Hepatocyte (in vitro differentiated cells): ENCODE data around the gene LRRC32. TPM values are rescaled to one million over a fixed set of nuclear protein-coding genes. Genes with fewer than 3 reads are reported as not detected.

Experiments
- DNase-seq: peaks from one replicate; pipeline ENCODE4 v3.0.0-alpha.2; 2016; ENCODE audit warnings: low spot score
- H2AFZ ChIP-seq: fragments of 200-600 bp; sonication (generic); 2 replicates; pipeline ENCODE4 v1.6.0; 2016; ENCODE audit warnings: antibody characterized with exemption, mild to moderate bottlenecking
- H3K27ac ChIP-seq: fragments of 200-600 bp; sonication (generic); 2 replicates; pipeline ENCODE4 v1.5.1; 2016; ENCODE audit warnings: mild to moderate bottlenecking
- H3K27me3 ChIP-seq: fragments of 200-600 bp; sonication (generic); 2 replicates; pipeline ENCODE4 v1.6.1; 2016
- H3K36me3 ChIP-seq: fragments of 200-600 bp; sonication (generic); replicated peaks from 2 replicates; pipeline ENCODE4 v1.5.1; 2016; ENCODE audit warnings: low read depth; ENCODE audit not compliant: insufficient read depth
- H3K4me1 ChIP-seq: fragments of 200-600 bp; sonication (generic); 2 replicates; pipeline ENCODE4 v1.5.1; 2016; ENCODE audit warnings: mild to moderate bottlenecking, moderate library complexity; ENCODE audit not compliant: insufficient read depth
- H3K4me2 ChIP-seq: fragments of 200-600 bp; sonication (generic); 2 replicates; pipeline ENCODE4 v1.6.0; 2016
- H3K4me3 ChIP-seq: fragments of 200-600 bp; sonication (generic); 2 replicates; pipeline ENCODE4 v1.5.1; 2016; ENCODE audit warnings: mild to moderate bottlenecking
- H3K79me2 ChIP-seq: fragments of 200-600 bp; sonication (generic); 2 replicates; pipeline ENCODE4 v1.6.0; 2017; ENCODE audit warnings: mild to moderate bottlenecking
- H3K9me2 ChIP-seq: fragments of 200-600 bp; sonication (generic); replicated peaks from 2 replicates; pipeline ENCODE4 v1.6.0; 2017; ENCODE audit warnings: mild to moderate bottlenecking; ENCODE audit not compliant: insufficient read depth
- H3K9me3 ChIP-seq: fragments of 200-600 bp; sonication (generic); 2 replicates; pipeline ENCODE4 v1.5.1; 2016; ENCODE audit warnings: low read depth, mild to moderate bottlenecking
- H4K20me1 ChIP-seq: fragments of 200-600 bp; sonication (generic); 2 replicates; pipeline ENCODE4 v1.6.0; 2016; ENCODE audit warnings: mild to moderate bottlenecking; ENCODE audit not compliant: insufficient read depth, poor library complexity, severe bottlenecking
- CTCF ChIP-seq: fragments of 200-600 bp; sonication (generic); IDR thresholded peaks from 2 replicates; pipeline ENCODE4 v1.5.1; 2016; ENCODE audit warnings: antibody characterized with exemption, mild to moderate bottlenecking; ENCODE audit not compliant: poor library complexity
- EZH2 ChIP-seq: fragments of 200-600 bp; sonication (generic); IDR thresholded peaks from 2 replicates; pipeline ENCODE4 v1.6.1; 2016; ENCODE audit warnings: antibody characterized with exemption, mild to moderate bottlenecking, borderline replicate concordance
- EZH2phosphoT487 ChIP-seq: fragments of 200-600 bp; sonication (generic); IDR thresholded peaks from one replicate; pipeline ENCODE4 v1.6.1; 2018; ENCODE audit warnings: antibody characterized with exemption, mild to moderate bottlenecking, low read depth, moderate library complexity; ENCODE audit not compliant: unreplicated experiment, severe bottlenecking
- WGBS: methylation state at CpG from one replicate; pipeline ENCODE4 v1.1.6; 2016; ENCODE audit warnings: low lambda C conversion rate; ENCODE audit errors: missing lambda C conversion rate; 5-methylcytosine and 5-hydroxymethylcytosine counted together
- polyA plus RNA-seq: library from polyadenylated mRNA; unstranded; fragments of >200 nt; fragmentation: Nextera tagmentation; extraction: Ambion mirVana; gene quantifications from 2 replicates; pipeline ENCODE4 v1.2.1, GENCODE V29; 2016
- total RNA-seq: library from RNA; depleted of rRNA; stranded (reverse); fragments of >200 nt; gene quantifications from 2 replicates; pipeline ENCODE4 v1.2.3, GENCODE V29; 2014

LRRC32 gene
- total and polyA plus RNA-seq, 2 experiments from 2014 or later: 25.5 to 75.2 TPM

GRCh38 chr11:76637491-76638269 is 32.9 kb downstream of the LRRC32 start:
- Histone ChIP-seq H3K4me1 (no peaks in the 10 kb centered on the region), H3K27me3 (no peaks in the 10 kb centered on the region), H3K4me2 (no peak overlapping the region), H3K9me2 (no peaks in the 10 kb centered on the region), H3K9me3 (no peaks in the 10 kb centered on the region), H4K20me1 (no peaks in the 10 kb centered on the region), H3K36me3 (no peaks in the 10 kb centered on the region), H2AFZ (no peak overlapping the region), H3K4me3 (no peak overlapping the region), H3K27ac (no peak overlapping the region), H3K79me2 (no peaks in the 10 kb centered on the region)
- WGBS: 78% methylated on average over 12 of the region's 14 CpGs
- TF ChIP-seq EZH2: no peak
- no peak for TF ChIP-seq EZH2phosphoT487
- no peak for TF ChIP-seq CTCF
- DNase-seq: peak; percentile 2

GRCh38 chr11:76636826-76637460 is 33.6 kb downstream of the LRRC32 start:
- WGBS: 94% methylated on average over 6 of the region's 6 CpGs
- no peak overlapping the region for H3K4me2 ChIP-seq
- TF ChIP-seq CTCF (no peak), EZH2 (no peak), EZH2phosphoT487 (no peak)
- DNase-seq: no peak
- H3K27ac ChIP-seq: no peak overlapping the region
- no peak overlapping the region for H3K4me3 ChIP-seq
- H3K4me1 ChIP-seq: no peaks in the 10 kb centered on the region
- H3K36me3 ChIP-seq: no peaks in the 10 kb centered on the region
- no peaks in the 10 kb centered on the region for H4K20me1 ChIP-seq
- H3K79me2 ChIP-seq: no peaks in the 10 kb centered on the region
- no peak overlapping the region for H2AFZ ChIP-seq
- H3K9me3 ChIP-seq: no peaks in the 10 kb centered on the region
- no peaks in the 10 kb centered on the region for H3K9me2 ChIP-seq
- no peaks in the 10 kb centered on the region for H3K27me3 ChIP-seq

- Histone ChIP-seq H3K9me2 (no peaks in the 10 kb centered on the region), H3K36me3 (no peaks in the 10 kb centered on the region), H3K4me3 (no peak overlapping the region), H3K79me2 (no peaks in the 10 kb centered on the region), H2AFZ (no peak overlapping the region), H4K20me1 (no peaks in the 10 kb centered on the region), H3K27me3 (no peaks in the 10 kb centered on the region), H3K27ac (no peak overlapping the region), H3K4me1 (no peaks in the 10 kb centered on the region), H3K4me2 (no peak overlapping the region), H3K9me3 (no peaks in the 10 kb centered on the region)
- no peak for DNase-seq
- WGBS: 93% methylated on average over 7 of the region's 7 CpGs
- TF ChIP-seq EZH2phosphoT487 (no peak), CTCF (no peak), EZH2 (no peak)
These were observed 34.4 kb downstream of the LRRC32 start for GRCh38 chr11:76635991-76636738.
